Adrenal gland (tissue), 12 donors: ENCODE measurements around the gene SAA2. TPM values are rescaled to one million over a fixed set of nuclear protein-coding genes. Genes with fewer than 3 reads are reported as not detected.
A peak's percentile ranks its signal among the peaks of the same experiment; 100 is the strongest.
"Not testable (repeated sequence)": the region's sequence is repeated elsewhere in the genome, so short reads cannot be mapped to it uniquely, and the experiment has no call there.

ENCODE experiments used
- DNase-seq, 7 donors: peaks; one replicate each; pipeline ENCODE4 v3.0.0-alpha.2; 2019 to 2020
- H3K27ac ChIP-seq, 5 donors: fragments of 200-600 bp; sonication (generic) in 4 of 5; 1 replicate in 3 of 5; 2 replicates in 2 of 5; pipeline versions ENCODE4 v1.5.1 to v1.8.0; 2016 to 2020; ENCODE audit warnings: mild to moderate bottlenecking in 1 of 5
- H3K27me3 ChIP-seq: fragments of 200-600 bp; 2 replicates; pipeline ENCODE4 v1.8.0; 2021
- H3K36me3 ChIP-seq, 2 donors: fragments of 200-600 bp; replicated peaks in 1 of 2; 1 replicate in 1 of 2; 2 replicates in 1 of 2; pipeline versions ENCODE4 v1.5.1 to v1.8.0; 2018 to 2022
- H3K4me1 ChIP-seq, 2 donors: fragments of 200-600 bp; replicated peaks in 1 of 2; 1 replicate in 1 of 2; 2 replicates in 1 of 2; pipeline versions ENCODE4 v1.5.1 to v1.8.0; 2018 to 2021
- H3K4me3 ChIP-seq, 4 donors: fragments of 200-600 bp; sonication (generic) in 3 of 4; one replicate each; pipeline ENCODE4 v1.5.1; 2016 to 2018
- H3K9me3 ChIP-seq, 3 donors: fragments of 200-600 bp; sonication (generic) in 1 of 3; replicated peaks in 1 of 3; 1 replicate in 2 of 3; 2 replicates in 1 of 3; pipeline versions ENCODE4 v1.5.1 to v1.8.0; 2016 to 2021
- CTCF ChIP-seq, 6 experiments: fragments of 450-650 bp in 4 of 6; fragments of 200-600 bp in 2 of 6; sonication (generic) in 1 of 6; IDR thresholded peaks; 1 replicate in 5 of 6; 2 replicates in 1 of 6; pipeline versions ENCODE4 v1.5.1 to v1.8.0; 2016 to 2021; ENCODE audit warnings: antibody characterized with exemption in 6 of 6, mild to moderate bottlenecking in 2 of 6, moderate library complexity in 1 of 6
- POLR2A ChIP-seq, 2 donors: fragments of 450-650 bp; IDR thresholded peaks; one replicate each; pipeline ENCODE4 v1.6.1; 2017; ENCODE audit warnings: antibody characterized with exemption in 2 of 2, mild to moderate bottlenecking in 2 of 2, moderate library complexity in 1 of 2
- WGBS, 4 donors: extraction: QIAGEN DNeasy Blood & Tissue Kit in 2 of 4; methylation state at CpG; one replicate each; pipeline versions ENCODE4 v1.1.5 to v1.1.7; 2013 to 2017; 5-methylcytosine and 5-hydroxymethylcytosine counted together
- intact Hi-C, 2 donors: fragments of 100-400 bp; cut with DNase I; formaldehyde crosslinking; loops; one replicate each; pipeline versions ENCODE4 v1.14.1 to v1.15.0; 2022 to 2023
- polyA plus RNA-seq, 3 donors: library from polyadenylated mRNA; stranded (reverse); fragments of 200-250 nt in 2 of 3; fragments of 350-450 nt in 1 of 3; fragmentation: Illumina TruSeq in 1 of 3; extraction: RNeasy Lipid Tissue Mini Kit (QIAGEN cat#74804) in 1 of 3; gene quantifications; one replicate each; pipeline ENCODE4 v1.2.3, GENCODE V29; 2013 to 2014
- total RNA-seq, 9 donors: library from RNA; depleted of rRNA in 4 of 9; stranded (reverse); fragments of >200 nt in 4 of 9; fragments of 120-200 nt in 1 of 9; fragmentation: NEBNext Ultra II Directional in 1 of 9; extraction: Animal tissue kit (Norgen Biotek cat#: 25700) in 1 of 9; gene quantifications; one replicate each; pipeline versions ENCODE4 v1.1.0 to v1.2.4, GENCODE V29; 2013 to 2023
- donor health status: healthy with polysubstance abuse.
- donor health status: Bipolar disorder and iron deficiency.
- donor health status: DM: yes; HTN: yes; CAD: no.
- donor health status: DM: no; HTN: no; CAD: no.
- donor health status: DM: no; HTN: no; CAD: no.
- donor health status: DM: yes; HTN: yes; CAD: no.

Gene SAA2
- total and polyA plus RNA-seq, 12 donors: 0.28 to 90.3 (median 7.6) TPM

- TF ChIP-seq POLR2A (IDR thresholded peaks at IDR 0.05) (no peak), CTCF (IDR thresholded peaks at IDR 0.05) (no peak)
- no peaks in the 10 kb centered on the region for H3K36me3 ChIP-seq
- H3K27me3 ChIP-seq: peaks cover 4% of the 10 kb centered on the region
- no peak overlapping the region for H3K27ac ChIP-seq
- no peaks in the 10 kb centered on the region for H3K4me1 ChIP-seq
- H3K9me3 ChIP-seq: no peaks in the 10 kb centered on the region
- H3K4me3 ChIP-seq: no peak overlapping the region
- intact Hi-C loops: no loop called here
- WGBS, 4 donors: 16 to 40% (median 22%) methylated on average over 19 to 33 of the region's 33 CpGs
- no peak for DNase-seq
Observed at GRCh38 chr11:18209058-18209457, 39.4 kb downstream of the SAA2 start.

- DNase-seq: no peak
- Histone ChIP-seq H3K27me3 (peaks cover 5% of the 10 kb centered on the region), H3K36me3 (no peaks in the 10 kb centered on the region), H3K4me1 (no peaks in the 10 kb centered on the region), H3K27ac (no peak overlapping the region), H3K9me3 (no peaks in the 10 kb centered on the region), H3K4me3 (no peak overlapping the region)
- intact Hi-C loops: no loop called here
- TF ChIP-seq CTCF (IDR thresholded peaks at IDR 0.05) (no peak), POLR2A (IDR thresholded peaks at IDR 0.05) (no peak)
Observed at GRCh38 chr11:18204771-18205170, 43.7 kb downstream of the SAA2 start.

- 81 to 95% (median 85%) methylated on average over 3 of the region's 3 CpGs for WGBS, 4 donors
- Histone ChIP-seq H3K36me3 (no peaks in the 10 kb centered on the region), H3K4me3 (no peak overlapping the region), H3K27me3 (peaks cover 5% of the 10 kb centered on the region), H3K27ac (no peak overlapping the region), H3K4me1 (no peaks in the 10 kb centered on the region), H3K9me3 (no peaks in the 10 kb centered on the region)
- TF ChIP-seq POLR2A (IDR thresholded peaks at IDR 0.05): no peak
- TF ChIP-seq CTCF (IDR thresholded peaks at IDR 0.05): no peak
- intact Hi-C loops: no loop called here
- DNase-seq: no peak
Observed at GRCh38 chr11:18204220-18204619, 44.2 kb downstream of the SAA2 start.

GRCh38 chr11:18203723-18204122 is 44.7 kb downstream of the SAA2 start:
- H3K36me3 ChIP-seq: no peaks in the 10 kb centered on the region
- TF ChIP-seq CTCF (IDR thresholded peaks at IDR 0.05) (peak in 4 of 6 experiments; percentile 15 to 46 (median 32)), POLR2A (IDR thresholded peaks at IDR 0.05) (no peak)
- no peak overlapping the region for H3K27ac ChIP-seq
- DNase-seq: peak in 2 of 7 donors; percentile 20 to 24
- peaks cover 5% of the 10 kb centered on the region for H3K27me3 ChIP-seq
- no peak overlapping the region for H3K4me3 ChIP-seq
- WGBS, 4 donors: 7 to 32% (median 16%) methylated on average over 4 to 6 of the region's 6 CpGs
- H3K4me1 ChIP-seq: no peaks in the 10 kb centered on the region
- intact Hi-C loops: no loop called here
- H3K9me3 ChIP-seq: no peaks in the 10 kb centered on the region

GRCh38 chr11:18197738-18198137 is 50.7 kb downstream of the SAA2 start:
- H3K36me3 ChIP-seq, intact Hi-C loops, H3K27me3 ChIP-seq, H3K9me3 ChIP-seq, DNase-seq, H3K4me1 ChIP-seq, H3K27ac ChIP-seq, H3K4me3 ChIP-seq: not testable (repeated sequence)
- WGBS, 4 donors: 61 to 88% (median 61%) methylated on average over 3 of the region's 3 CpGs
